HepG2 (cell line): Measurements from ENCODE around the gene SLC6A9. TPM values are rescaled to one million over a fixed set of nuclear protein-coding genes. Genes with fewer than 3 reads are reported as not detected.

Experiments used
- BHLHE40 ChIP-seq: IDR thresholded peaks from 2 replicates; pipeline ENCODE4 v1.6.1; 2011; ENCODE audit warnings: low read length, improper control_type of control experiment
- GFI1 ChIP-seq: sonication (generic); formaldehyde crosslinking; IDR thresholded peaks from 2 replicates; pipeline ENCODE4 v1.5.0; 2020; ENCODE audit warnings: missing genetic modification reagents, mild to moderate bottlenecking, borderline replicate concordance
- IRF2 ChIP-seq: IDR thresholded peaks from 2 replicates; pipeline ENCODE4 v1.6.1; 2018; ENCODE audit warnings: missing genetic modification reagents, missing compliant biosample characterization
- KAT8 ChIP-seq: IDR thresholded peaks from 2 replicates; pipeline ENCODE4 v1.6.1; 2016; ENCODE audit warnings: missing genetic modification reagents, missing compliant biosample characterization
- KDM4B ChIP-seq: sonication (generic); formaldehyde crosslinking; IDR thresholded peaks from 2 replicates; pipeline ENCODE4 v1.4.0; 2020; ENCODE audit warnings: missing genetic modification reagents
- MED13 ChIP-seq: sonication (generic); formaldehyde crosslinking; IDR thresholded peaks from 2 replicates; pipeline ENCODE4 v1.5.0; 2020; ENCODE audit warnings: missing genetic modification reagents
- NFKB2 ChIP-seq: sonication (generic); formaldehyde crosslinking; IDR thresholded peaks from 2 replicates; pipeline ENCODE4 v1.4.0; 2020; ENCODE audit warnings: missing genetic modification reagents, borderline replicate concordance
- NPAS2 ChIP-seq: sonication (generic); formaldehyde crosslinking; IDR thresholded peaks from 2 replicates; pipeline ENCODE4 v1.8.0; 2022; ENCODE audit warnings: mild to moderate bottlenecking, missing genetic modification reagents, borderline replicate concordance
- NR2C2 ChIP-seq: sonication (generic); formaldehyde crosslinking; IDR thresholded peaks from 2 replicates; pipeline ENCODE4 v1.4.0; 2020; ENCODE audit warnings: missing genetic modification reagents, mild to moderate bottlenecking, moderate library complexity, borderline replicate concordance
- NR2F6 ChIP-seq, 2 experiments: IDR thresholded peaks; 2 replicates each; pipeline ENCODE4 v1.6.1; 2016; ENCODE audit warnings: antibody characterized with exemption in 1 of 2, mild to moderate bottlenecking in 1 of 2
- PCBP1 ChIP-seq: fragments of 200-400 bp; formaldehyde crosslinking; IDR thresholded peaks from 2 replicates; pipeline ENCODE4 v1.6.1; 2017; ENCODE audit warnings: mild to moderate bottlenecking, low read depth, low read length, borderline replicate concordance
- POLR2AphosphoS5 ChIP-seq: IDR thresholded peaks from 2 replicates; pipeline ENCODE4 v1.6.1; 2012; ENCODE audit warnings: low read depth, low read length
- RBM22 ChIP-seq: fragments of 200-400 bp; formaldehyde crosslinking; optimal IDR thresholded peaks from 2 replicates; pipeline ENCODE3; 2017; ENCODE audit warnings: mild to moderate bottlenecking, low read length, moderate library complexity
- TGIF2 ChIP-seq: IDR thresholded peaks from 2 replicates; pipeline ENCODE4 v1.6.1; 2016; ENCODE audit warnings: control low read depth, missing compliant biosample characterization
- TP53 ChIP-seq: sonication (generic); formaldehyde crosslinking; conservative IDR thresholded peaks from 2 replicates; pipeline ENCODE4 v1.4.0; 2020; ENCODE audit warnings: missing genetic modification reagents
- ZBTB40 ChIP-seq, 2 experiments: fragments of 450-650 bp in 1 of 2; sonication (generic) in 1 of 2; formaldehyde crosslinking in 1 of 2; IDR thresholded peaks; 2 replicates each; pipeline versions ENCODE4 v1.6.1 to v1.8.0; 2016 to 2022; ENCODE audit warnings: antibody characterized with exemption in 1 of 2, mild to moderate bottlenecking in 1 of 2, missing genetic modification reagents in 1 of 2
- ZNF232 ChIP-seq: sonication (generic); formaldehyde crosslinking; IDR thresholded peaks from 2 replicates; pipeline ENCODE4 v1.4.0; 2020; ENCODE audit warnings: missing genetic modification reagents, borderline replicate concordance
- ZNF234 ChIP-seq: sonication (generic); formaldehyde crosslinking; conservative IDR thresholded peaks from 2 replicates; pipeline ENCODE4 v1.5.1; 2020; ENCODE audit warnings: mild to moderate bottlenecking, missing genetic modification reagents
- ZNF280B ChIP-seq: sonication (generic); formaldehyde crosslinking; IDR thresholded peaks from 2 replicates; pipeline ENCODE4 v1.5.0; 2020; ENCODE audit warnings: missing genetic modification reagents, mild to moderate bottlenecking, borderline replicate concordance
- ZNF605 ChIP-seq: sonication (generic); formaldehyde crosslinking; IDR thresholded peaks from 2 replicates; pipeline ENCODE4 v1.8.0; 2022; ENCODE audit warnings: mild to moderate bottlenecking, missing genetic modification reagents
- polyA plus RNA-seq, 8 experiments: library from polyadenylated mRNA; depleted of rRNA in 3 of 8; stranded (reverse) in 7 of 8; unstranded in 1 of 8; fragments of >200 nt; fragmentation: Illumina TruSeq in 4 of 8; extraction: Trizol in 4 of 8; gene quantifications; 2 replicates each; pipeline versions ENCODE4 v1.2.1 to v1.2.3, GENCODE V29; 2011 to 2016; ENCODE audit warnings: low read depth in 4 of 8, missing spikeins in 1 of 8, mixed read lengths in 1 of 8; ENCODE audit not compliant: insufficient read depth in 1 of 8
- total RNA-seq, 5 experiments: library from RNA; depleted of rRNA; stranded (reverse); fragments of >200 nt; fragmentation: Illumina TruSeq; extraction: Trizol; gene quantifications; 2 replicates each; pipeline ENCODE4 v1.2.3, GENCODE V29; 2016; ENCODE audit warnings: low read depth in 1 of 5

Gene SLC6A9
- total and polyA plus RNA-seq, 2 of the 13 experiments (the other 11 are each of a cell fraction or from before 2014, with no cell fraction given), result 8.5 to 9.9 TPM

GRCh38 chr1:43978551-43979260 lies 52.6 kb downstream of the SLC6A9 start, which contains the start of gene B4GALT2 (continued):
- TF ChIP-seq ZNF234 (CRISPR knock-in tag), result no peak
- TF ChIP-seq NFKB2 (CRISPR knock-in tag), result no peak; the same call in 1 of the 2 replicates
- no peak for TF ChIP-seq ZNF280B (CRISPR knock-in tag)
- no peak for TF ChIP-seq BHLHE40
- TF ChIP-seq POLR2AphosphoS5, result no peak; the same call in 1 of the 2 replicates
- TF ChIP-seq NR2F6 (IDR thresholded peaks at IDR 0.05), result 0 out of 2 replicates have a peak, but pooled peaks have one; percentile 33
- TF ChIP-seq NR2F6 (CRISPR knock-in tag; IDR thresholded peaks at IDR 0.05), result no peak
- no peak for TF ChIP-seq KDM4B (CRISPR knock-in tag)
- peak; percentile 44; the same call in 1 of the 2 replicates for TF ChIP-seq MED13 (CRISPR knock-in tag)
- no peak for TF ChIP-seq IRF2 (CRISPR knock-in tag)
- peak; percentile 91 for TF ChIP-seq RBM22
- 0 out of 2 replicates have a peak, but pooled peaks have one; percentile 73 for TF ChIP-seq NPAS2 (CRISPR knock-in tag)
- no peak for TF ChIP-seq TP53 (CRISPR knock-in tag)
- peak; percentile 36; the same call in 1 of the 2 replicates for TF ChIP-seq ZNF232 (CRISPR knock-in tag)
- peak; percentile 64 for TF ChIP-seq NR2C2 (CRISPR knock-in tag)
- 0 out of 2 replicates have a peak, but pooled peaks have one; percentile 45 for TF ChIP-seq ZNF605 (CRISPR knock-in tag)
- TF ChIP-seq TGIF2, result peak; percentile 27; the same call in 1 of the 2 replicates
- TF ChIP-seq GFI1 (CRISPR knock-in tag), result peak; percentile 43; the same call in 1 of the 2 replicates
- no peak for TF ChIP-seq KAT8
- no peak for TF ChIP-seq ZBTB40 (IDR thresholded peaks at IDR 0.05)
- no peak for TF ChIP-seq ZBTB40 (CRISPR knock-in tag; IDR thresholded peaks at IDR 0.05)
- 0 out of 2 replicates have a peak, but pooled peaks have one; percentile 21 for TF ChIP-seq PCBP1
